DMS53 treated with DMSO at 0.1 percent for 48 hours (cell line): ENCODE measurements around the gene DSCAML1.

Source experiments
- DNase-seq: peaks from one replicate; lab custom pipeline; 2025; ENCODE audit not compliant: unreplicated experiment; lab: John Stamatoyannopoulos, UW

The DSCAML1 gene

DNA sequence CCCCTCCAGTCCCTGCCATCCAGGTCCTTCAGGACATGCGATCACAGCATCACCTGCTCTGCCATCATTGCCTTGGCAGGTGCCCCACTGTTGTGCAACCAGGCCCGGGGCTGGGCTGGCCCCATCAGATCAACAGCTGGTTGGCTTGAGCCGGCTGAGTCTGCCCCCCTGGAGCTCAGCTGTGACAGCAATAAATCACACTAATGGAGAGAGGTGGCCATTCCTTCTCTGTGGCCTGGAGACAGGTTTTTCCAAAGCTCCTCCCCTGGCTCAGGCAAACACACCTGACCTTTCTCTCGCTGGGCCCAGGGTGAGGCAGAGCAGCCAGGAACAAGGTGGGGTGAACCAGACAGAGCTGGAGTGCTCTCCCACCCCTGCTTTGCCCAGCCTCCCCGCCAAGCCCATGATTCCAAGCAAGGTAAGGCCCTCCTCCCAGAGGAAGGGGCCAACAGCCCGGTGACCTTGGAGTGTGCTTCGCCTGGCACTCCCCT is 36.4 kb upstream of the DSCAML1 start:
- DNase-seq = peak; percentile 96

DNA sequence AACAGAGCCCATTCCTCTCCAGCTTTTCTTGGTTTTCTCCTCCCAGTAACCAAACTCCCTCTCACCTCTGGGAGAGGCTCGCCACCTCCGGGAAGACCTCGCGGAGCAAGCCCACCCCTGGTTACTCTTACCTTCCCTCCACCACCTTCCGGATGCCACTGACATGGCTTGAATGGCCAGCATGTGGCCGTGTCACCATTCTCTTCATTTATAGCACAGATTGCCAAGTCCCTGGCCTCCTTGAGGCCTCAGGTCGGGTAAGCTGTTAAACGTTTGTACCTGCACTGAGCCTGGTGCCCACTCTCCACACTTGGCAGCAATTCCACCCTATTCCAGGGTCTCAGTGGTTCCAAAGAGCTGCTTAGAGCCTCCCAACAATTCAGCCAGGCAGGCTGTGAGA is 35.5 kb upstream of the DSCAML1 start:
- DNase-seq = no peak

DNA sequence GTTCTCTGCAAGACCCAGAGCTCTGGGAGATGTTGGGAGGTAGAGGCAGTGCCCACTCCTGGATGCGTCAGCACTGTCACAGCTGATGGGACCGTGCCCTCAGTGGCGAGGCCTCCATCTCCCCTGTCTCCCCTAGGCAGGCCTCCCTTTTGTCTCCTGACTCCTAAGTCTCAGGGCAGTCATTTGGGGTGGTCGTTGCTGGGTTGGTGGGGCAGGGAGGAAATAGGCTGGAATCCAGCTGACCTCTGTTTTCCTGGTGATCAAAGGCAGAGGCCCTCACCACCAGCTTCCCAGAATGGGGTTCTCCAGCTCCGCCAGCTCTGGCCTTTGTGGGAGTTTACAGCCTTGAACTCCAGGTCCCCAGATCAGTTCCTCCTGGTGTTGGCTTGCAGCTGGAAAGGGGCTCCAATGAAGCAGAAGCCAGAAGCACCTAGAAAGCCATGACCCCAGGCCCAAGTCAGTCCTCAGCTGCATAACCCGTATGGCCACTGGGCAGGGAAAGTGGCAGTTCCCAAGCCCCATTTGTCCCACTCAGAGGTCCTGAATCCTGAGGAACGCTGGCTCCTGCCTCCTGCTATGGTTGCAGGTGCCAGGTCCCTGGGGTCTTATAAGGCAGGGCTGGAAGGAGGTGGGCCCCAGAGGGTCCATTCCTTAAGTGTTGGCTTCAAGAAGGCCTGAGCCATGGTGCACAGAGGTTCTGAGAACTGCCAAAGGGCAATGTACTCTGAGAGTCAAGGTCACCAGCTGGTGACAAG is 34.8 kb upstream of the DSCAML1 start:
- no peak for DNase-seq

DNA sequence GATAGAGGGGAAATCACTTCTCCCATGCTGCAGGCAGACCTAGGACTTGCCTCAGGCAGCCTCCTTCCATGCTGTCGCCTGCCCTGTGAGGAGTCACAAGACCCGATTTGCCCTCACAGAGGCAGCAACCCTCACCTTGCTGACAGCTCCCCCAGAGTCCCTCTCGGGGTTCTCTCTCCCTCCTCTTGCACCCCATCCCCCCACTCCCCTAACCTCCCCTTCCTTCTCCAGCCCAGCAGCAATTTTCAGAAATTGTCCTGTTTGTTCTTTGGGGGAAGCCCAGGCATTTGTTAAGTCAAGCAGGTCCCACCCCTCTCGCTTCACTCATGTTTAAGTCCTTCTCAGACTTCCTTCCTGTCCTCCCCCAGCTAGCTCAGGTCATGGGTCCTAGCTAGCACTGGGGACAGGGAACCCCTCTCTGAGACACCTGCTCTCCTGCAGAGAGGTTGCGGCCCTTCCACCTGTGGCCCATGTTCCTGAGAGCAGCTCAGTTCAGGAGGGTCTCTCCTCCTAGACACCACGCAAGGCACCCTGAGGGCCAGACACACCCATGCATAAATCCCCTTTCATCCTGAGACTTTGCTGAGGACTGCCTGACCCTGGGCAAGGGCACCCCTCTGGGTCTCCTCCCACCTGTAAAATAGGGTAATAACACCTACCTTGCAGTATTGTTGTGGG is 33.8 kb upstream of the DSCAML1 start:
- DNase-seq = no peak

DNA sequence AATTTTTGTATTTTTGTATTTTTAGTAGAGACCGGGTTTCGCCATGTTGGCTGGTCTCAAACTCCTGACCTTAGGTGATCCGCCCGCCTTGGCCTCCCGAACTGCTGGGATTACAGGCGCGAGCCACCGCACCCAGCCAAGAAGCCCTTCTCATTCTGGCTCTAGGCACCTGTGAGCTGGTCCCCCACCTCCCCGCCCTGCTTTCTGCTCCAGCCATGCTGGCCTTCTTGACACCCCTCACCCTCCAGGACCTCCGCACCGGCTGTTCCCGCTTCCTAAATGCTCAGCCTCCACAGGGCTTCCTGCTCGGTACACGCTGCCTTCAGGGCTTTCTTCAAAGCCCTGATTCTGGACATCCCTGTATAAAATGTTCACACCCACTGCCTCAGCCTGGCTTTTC is 33.1 kb upstream of the DSCAML1 start:
- DNase-seq = no peak

DNA sequence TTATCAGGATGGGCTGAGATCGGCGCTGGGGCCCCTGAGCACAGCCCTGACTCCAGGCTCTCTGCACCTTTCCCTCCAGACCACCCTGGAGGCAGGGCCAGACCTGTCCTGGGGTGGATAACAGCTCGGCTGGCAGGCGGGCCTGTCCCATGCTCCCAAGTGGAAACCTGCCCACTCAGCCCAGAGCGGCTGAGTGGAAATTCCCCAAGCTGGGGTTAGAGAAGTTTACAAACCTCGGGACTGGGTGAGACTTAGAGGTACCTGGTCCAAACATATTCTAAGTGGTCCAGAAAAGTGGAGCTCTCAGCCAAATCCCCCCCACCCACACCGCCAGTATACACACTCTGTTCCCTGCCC is 32.3 kb upstream of the DSCAML1 start:
- no peak for DNase-seq

DNA sequence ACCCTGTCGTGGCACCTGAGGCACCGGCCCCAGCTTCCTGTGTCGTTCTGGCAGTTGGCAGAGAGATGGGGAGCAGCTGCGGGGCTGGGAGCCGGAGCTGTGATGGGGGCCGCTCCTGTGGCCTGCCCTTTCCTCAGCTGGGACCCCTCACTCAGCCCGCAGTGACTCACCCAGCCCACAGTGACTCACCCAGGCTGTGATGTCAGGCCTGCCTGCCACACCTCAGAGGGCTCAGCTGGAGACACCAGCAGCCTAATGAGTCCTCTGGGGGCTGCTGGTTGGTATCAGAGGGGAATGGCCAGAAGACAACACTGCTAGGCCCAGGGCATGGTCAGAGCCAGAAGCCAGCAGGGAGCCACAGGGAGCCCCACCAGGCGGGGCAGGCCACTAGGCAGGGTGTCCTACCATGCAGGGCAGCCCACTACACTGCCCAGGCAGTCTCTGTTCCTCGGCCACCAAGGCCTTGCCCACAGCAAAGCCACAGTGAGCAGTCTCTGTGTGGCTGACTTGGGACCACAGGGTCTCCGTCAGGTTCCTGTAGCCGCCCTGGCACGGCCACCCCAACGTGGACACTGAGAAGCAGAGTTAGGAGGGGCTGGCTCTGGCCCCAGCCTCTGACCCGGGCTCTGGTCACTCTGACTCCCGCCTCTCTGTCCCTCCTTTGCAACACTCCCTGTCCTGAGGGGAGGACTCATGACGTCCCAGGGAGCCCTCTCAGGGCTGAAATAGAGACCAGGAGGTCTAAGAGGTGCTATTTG is 31.8 kb upstream of the DSCAML1 start:
- DNase-seq = no peak

DNA sequence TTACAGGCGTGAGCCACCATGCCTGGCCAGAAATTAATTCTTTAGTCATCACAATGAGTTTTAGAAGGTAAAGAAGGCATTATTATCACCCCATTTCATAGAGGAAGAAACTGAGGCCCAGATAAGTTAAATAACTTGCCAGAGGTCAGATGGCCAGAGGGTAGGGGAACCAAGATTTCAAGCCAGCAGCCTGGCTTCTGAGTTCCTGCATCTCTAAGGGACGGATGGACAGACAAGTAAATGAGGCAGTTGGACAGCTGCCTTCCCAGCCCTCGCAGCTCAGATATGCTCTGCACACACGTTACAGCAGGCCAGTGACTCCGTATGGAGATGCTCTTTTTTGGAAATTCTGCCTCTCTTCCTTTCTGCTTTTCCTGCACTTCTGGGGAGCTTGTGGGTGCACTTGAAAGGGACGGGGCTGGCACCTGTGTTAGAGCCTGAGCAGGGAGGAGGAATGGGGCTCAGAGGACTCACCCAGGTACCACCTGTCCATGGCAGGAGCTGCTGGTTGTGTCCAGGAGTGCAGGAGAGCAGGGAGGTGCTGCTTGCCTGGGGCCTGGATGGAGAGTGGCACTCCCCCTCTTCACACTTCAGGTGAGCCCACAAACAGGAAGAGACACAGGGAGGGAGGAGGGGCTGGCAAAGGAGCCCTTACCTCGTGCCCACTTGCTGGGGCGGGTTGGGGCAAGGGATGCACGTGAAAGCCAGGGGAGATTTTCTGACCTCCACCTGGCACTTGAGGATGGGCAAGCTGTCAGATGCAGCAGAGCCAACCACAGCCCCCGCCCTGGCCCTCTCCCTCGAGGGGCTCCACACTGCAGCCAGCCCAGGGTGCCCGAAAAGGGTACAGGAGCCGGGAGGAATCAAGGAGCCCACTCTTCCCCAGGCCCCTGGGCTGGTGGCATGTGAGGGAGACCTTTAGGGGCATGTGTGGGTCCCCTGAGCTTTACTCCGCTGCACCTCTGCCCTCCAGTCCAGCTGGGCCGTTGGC is 30.8 kb upstream of the DSCAML1 start:
- DNase-seq = no peak

DNA sequence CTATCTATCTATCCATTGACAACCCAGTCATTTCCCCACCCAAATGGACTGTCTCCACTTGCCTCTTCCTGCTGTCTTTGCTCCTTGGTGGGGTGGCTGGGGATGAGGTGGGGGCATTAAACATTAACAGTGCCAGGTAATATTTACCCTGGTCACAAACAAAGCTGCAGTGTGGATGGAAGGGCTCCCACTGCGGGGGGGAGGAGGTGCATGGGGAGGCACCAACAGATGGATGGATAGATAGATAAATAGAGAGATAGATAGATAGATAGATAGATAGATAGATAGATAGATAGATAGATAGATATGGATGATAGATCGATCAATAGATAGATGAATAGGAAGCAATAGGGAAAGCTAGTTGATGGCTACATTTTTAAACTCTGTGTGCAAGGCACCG is 29.8 kb upstream of the DSCAML1 start:
- DNase-seq = no peak

DNA sequence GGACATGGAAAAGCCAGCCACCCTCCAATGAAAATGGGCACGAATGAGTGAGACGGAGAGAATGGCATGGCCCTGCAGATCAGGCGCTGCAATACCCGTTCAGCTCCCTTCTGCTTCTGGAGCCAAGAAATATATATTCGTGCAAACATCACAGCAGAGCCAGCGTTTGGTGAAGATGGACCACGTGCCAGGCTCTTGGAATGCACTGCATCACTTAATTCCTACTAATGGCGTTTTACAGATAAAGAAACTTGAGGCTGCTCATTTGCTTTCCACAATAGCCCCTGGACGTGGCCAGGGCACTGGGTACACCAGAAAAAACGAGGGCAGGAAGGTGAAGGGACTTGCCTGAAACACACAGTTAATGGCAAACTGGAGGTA is 29.2 kb upstream of the DSCAML1 start:
- DNase-seq = no peak

DNA sequence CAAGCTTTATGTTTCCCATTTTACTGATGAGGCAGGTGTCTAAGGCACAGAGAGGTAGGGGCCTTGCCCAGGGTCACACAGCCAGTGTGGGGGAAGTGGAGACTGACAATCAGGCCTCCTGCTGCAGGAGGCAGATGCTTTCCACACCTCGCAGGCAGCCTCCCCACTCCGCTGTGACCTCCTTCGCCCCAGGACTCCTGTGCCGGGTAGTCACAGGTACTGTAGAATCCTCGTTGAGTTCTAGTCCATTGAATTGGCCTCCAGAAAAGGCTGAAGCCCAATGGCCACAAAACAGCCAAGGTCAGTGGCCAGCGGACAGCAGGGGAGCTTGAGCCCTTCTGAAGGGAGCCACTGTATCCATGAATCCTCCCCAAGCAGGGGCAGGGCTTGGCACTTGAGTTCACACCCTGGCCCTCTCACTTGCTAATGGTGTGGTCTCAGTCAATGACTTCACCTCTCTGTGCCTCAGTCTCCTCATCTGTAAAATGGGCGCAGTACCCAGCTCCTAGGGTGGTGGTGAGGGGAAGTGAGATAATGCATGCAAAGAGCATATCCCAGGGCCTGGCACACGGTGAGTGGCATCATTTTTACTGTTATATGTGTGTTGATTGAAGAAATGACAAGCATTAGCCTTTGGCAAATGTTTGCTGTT is 28.6 kb upstream of the DSCAML1 start:
- DNase-seq = no peak

DNA sequence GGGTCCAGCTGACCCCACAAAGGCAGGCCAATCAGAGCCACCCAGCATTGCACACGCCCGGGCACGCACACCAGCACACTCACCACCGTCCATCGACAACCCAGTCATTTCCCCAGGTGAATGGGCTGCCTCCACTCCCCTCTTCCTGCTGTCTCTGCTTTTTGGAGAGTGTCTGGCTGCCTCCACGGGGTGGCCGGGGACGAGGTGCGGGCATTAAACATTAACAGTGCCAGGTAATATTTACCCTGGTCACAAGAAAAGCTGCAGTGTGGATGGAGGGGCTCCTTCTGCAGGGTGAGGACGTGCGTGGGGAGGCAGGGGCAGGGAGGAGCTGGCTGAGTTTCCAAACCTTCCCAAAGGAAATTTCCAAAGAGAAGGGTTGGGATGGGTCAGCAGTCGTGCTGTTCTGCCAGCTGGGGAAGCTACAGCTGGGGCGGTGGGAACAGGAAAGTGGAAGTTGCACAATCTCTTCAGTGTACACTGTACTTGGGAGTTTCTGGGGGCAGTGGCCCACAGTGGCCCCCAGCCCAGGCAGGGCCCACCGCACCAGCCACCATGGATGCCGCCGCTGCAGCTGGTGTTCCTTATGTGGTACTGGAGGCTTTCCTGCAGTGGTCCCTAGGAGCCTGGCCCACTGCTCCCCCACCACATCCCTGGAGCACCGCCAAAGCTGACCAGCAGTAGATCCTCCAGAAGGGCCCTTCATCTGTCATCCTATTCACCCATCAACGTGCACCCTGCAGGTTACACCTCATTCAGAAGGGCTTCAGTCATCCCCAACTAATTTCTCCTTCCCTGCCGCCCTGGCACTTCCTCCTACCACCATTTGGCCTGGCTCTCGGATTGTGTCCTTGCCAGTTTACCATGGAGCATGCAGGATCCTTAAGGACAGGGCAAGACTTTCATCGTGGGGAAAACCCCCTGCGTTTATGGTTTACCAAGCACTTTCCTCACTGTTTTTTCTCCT is 27.8 kb upstream of the DSCAML1 start, which contains the start of gene FXYD2:
TSS of gene FXYD2 (minus strand) at position 174 of the 967 bp plus-strand sequence. CDS start at position 108, 66 bp downstream.
- no peak for DNase-seq

DNA sequence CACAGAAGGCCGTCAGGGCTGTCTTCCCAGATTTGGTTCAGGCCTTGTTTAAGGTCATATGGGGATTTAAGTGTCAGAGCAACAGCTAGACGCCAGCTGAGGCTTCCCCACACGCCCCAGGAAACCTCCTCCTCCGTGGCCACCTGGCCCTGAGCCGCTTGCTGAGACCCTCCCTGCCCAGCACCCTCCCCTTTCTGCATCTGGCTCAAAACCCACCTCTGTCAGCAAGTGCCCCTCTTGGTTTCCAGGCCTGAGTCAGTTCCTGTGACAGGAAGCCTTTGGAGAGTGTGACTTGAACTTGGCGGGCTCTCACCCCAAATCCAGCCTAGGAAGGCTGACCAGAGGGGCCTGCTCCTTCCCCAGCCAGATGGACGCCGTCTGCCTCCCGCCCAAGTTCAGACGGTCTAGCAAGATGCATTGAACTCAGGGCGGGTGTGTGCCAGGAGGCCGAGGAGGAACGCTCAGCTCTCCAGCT is 27.0 kb upstream of the DSCAML1 start:
- no peak for DNase-seq

DNA sequence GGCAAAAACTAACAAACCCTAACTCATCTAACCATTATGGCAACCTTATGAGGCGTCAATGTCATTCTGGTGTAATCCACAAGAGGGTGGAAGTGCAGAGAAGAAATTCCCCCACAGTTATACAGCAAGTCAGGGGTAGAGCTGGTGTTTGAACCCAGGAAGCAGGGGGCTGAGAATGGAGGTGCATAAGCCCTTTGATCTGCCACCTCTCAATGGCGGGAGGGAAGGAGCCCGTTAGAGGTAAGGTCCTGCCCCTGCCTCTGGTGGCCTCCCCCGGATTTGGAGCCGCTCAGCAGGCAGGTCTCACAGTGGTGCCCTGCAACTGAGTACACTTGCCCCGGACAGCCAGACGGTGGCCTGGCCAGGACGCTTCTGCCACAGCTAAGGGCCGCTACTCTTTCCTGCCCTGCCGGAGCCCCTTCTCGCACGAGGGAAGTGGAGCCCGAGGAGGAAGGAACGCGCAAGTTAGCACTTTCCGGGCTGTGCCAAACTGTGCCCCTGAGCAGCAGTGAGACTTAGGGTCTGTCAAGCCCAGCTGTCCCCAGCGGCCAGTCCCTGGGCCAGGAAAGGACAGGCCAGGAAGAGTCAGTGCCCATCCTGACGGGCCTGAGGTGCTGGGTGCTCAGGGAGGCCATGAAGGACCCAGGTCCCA is 26.4 kb upstream of the DSCAML1 start:
- no peak for DNase-seq

DNA sequence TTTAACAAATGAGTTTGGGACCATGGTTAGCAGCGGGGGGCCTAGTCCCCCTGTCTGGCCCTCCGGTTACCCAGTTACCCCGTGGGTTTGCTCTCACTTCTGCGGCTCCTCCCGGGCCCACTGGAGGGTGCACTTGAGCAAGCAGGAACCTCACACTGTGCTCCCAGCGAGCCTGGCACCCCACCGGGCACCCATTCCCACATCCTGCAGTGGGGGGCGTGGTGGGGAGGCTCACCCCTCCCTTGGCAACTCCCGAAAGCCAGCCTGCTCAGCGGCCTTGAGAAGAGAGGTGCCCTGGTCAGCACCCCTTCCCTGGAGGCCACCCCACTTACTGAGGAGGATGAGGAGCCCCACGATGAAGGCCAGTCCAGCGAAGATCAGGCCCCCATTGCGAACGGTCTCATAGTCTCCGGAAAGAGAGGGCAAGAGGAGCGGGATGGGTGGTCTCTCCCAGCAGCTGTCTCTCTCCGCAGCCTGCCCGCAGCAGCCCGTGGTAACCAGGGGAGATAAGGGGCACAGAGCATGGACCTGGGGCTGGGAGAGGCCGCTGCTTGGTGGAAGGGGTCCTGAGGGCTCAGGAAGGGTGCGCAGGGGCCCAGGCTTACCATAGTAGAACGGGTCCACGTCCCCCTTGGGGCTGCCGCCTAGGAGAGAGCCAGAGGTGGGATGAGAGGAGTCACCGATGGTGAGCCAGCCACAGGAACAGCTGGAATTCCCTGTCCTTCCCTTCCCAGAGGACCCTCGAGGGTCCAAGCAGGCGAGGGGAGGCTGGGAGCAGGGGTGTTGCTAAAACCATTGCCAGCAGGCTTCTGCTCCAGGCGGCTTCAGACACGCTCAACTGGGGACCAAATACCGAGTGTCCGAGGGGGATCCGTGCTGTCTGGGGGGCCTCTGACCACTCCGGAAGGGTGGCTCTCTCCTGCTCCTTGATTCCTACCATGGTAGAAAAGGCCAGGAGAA is 25.3 kb upstream of the DSCAML1 start:
- peak; percentile 24 for DNase-seq

DNA sequence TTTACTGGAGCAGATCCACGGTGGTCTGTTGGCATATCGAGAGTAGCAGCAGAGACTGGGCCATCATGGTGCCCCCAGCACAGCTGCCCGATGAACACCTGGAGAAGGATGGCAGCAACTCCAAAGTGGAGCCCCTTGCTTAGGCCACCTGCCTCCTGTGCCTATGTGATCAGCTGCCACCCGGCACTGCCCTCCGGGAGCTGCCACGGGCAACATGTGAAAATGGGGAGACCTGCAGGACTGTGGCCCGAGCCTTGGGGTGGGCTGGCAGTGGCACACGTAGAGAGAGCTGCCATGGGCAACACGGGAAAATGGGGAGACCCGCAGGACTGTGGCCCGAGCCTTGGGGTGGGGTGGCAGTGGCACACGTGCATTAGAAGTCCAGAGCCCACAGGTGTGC is 24.4 kb upstream of the DSCAML1 start:
- DNase-seq = no peak

DNA sequence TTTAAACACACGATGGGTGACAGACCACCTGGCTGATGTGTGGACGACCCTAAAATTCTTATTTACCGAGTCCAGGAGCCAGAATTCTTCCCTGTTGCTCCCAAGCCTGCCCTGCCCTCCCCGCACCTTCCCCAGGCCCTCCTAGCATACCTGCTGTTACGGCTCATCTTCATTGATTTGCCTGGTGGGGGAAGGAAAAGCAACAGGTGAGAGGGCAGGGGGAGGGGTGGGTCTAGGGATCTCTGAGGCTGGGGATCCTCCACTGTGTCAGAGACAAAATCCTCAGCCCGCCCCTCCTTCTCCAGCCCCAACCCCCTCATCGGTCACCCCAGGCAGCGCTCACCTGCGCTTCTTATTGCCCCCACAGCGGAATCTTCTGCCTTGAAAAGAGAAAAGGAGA is 23.5 kb upstream of the DSCAML1 start:
- no peak for DNase-seq
